Tibial nerve (tissue), 4 donors: Measurements from ENCODE around the gene LRBA.

Experiments used
- EP300 ChIP-seq, 2 donors: sonication (generic); formaldehyde crosslinking; IDR thresholded peaks; one replicate each; pipeline ENCODE4 v1.6.1; 2017; ENCODE audit warnings: antibody characterized with exemption in 2 of 2, mild to moderate bottlenecking in 1 of 2
- POLR2A ChIP-seq, 2 donors: fragments of 450-650 bp; IDR thresholded peaks; one replicate each; pipeline ENCODE4 v1.6.1; 2017; ENCODE audit warnings: antibody characterized with exemption in 2 of 2, mild to moderate bottlenecking in 2 of 2, moderate library complexity in 2 of 2
- TF ChIP-seq, protein P1 (sequence below), 5 experiments: fragments of 200-600 bp in 3 of 5; fragments of 450-650 bp in 2 of 5; sonication (generic) in 3 of 5; IDR thresholded peaks; one replicate each; pipeline ENCODE4 v1.5.1; 2016 to 2019; ENCODE audit warnings: antibody characterized with exemption in 5 of 5, mild to moderate bottlenecking in 3 of 5, moderate library complexity in 2 of 5

DNA sequence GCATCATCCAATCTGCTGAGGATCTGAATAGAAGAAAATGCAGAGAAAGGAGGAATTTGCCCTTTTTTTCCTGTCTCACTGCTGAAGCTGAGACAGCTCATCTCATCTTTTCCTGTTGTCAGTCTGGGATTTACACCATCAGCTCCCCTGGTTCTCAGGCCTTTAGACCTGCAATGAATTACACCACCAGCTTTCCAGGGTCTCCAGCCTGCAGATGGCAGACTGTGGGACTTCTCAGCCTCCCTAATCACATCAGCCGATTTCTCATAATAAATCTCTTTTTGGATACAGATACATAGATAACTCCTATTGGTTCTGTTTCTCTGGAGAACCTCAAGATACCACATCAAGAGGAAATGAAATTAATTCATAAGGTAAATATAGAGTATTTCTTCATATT, 567.7 kb downstream of the LRBA start:
- TF ChIP-seq, protein P1, sequence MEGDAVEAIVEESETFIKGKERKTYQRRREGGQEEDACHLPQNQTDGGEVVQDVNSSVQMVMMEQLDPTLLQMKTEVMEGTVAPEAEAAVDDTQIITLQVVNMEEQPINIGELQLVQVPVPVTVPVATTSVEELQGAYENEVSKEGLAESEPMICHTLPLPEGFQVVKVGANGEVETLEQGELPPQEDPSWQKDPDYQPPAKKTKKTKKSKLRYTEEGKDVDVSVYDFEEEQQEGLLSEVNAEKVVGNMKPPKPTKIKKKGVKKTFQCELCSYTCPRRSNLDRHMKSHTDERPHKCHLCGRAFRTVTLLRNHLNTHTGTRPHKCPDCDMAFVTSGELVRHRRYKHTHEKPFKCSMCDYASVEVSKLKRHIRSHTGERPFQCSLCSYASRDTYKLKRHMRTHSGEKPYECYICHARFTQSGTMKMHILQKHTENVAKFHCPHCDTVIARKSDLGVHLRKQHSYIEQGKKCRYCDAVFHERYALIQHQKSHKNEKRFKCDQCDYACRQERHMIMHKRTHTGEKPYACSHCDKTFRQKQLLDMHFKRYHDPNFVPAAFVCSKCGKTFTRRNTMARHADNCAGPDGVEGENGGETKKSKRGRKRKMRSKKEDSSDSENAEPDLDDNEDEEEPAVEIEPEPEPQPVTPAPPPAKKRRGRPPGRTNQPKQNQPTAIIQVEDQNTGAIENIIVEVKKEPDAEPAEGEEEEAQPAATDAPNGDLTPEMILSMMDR (IDR thresholded peaks at IDR 0.05), result no peak
- no peak for TF ChIP-seq POLR2A (IDR thresholded peaks at IDR 0.05)
- no peak for TF ChIP-seq EP300 (IDR thresholded peaks at IDR 0.05)
